SH-SY5Y (cell line): ENCODE data around the gene SHISA9.

Source experiments
- GATA2 ChIP-seq: IDR thresholded peaks from 2 replicates; pipeline ENCODE4 v1.6.1; 2011; ENCODE audit warnings: mild to moderate bottlenecking, low read depth, low read length
- GATA3 ChIP-seq: IDR thresholded peaks from 2 replicates; pipeline ENCODE4 v1.6.1; 2011; ENCODE audit warnings: low read depth, mild to moderate bottlenecking, low read length, moderate library complexity

GRCh38 chr16:13036600-13036999 lies 135.2 kb downstream of the SHISA9 start:
- TF ChIP-seq GATA2 (no peak), GATA3 (no peak)
